Measurements from ENCODE around the gene SH3BGR.

DNA sequence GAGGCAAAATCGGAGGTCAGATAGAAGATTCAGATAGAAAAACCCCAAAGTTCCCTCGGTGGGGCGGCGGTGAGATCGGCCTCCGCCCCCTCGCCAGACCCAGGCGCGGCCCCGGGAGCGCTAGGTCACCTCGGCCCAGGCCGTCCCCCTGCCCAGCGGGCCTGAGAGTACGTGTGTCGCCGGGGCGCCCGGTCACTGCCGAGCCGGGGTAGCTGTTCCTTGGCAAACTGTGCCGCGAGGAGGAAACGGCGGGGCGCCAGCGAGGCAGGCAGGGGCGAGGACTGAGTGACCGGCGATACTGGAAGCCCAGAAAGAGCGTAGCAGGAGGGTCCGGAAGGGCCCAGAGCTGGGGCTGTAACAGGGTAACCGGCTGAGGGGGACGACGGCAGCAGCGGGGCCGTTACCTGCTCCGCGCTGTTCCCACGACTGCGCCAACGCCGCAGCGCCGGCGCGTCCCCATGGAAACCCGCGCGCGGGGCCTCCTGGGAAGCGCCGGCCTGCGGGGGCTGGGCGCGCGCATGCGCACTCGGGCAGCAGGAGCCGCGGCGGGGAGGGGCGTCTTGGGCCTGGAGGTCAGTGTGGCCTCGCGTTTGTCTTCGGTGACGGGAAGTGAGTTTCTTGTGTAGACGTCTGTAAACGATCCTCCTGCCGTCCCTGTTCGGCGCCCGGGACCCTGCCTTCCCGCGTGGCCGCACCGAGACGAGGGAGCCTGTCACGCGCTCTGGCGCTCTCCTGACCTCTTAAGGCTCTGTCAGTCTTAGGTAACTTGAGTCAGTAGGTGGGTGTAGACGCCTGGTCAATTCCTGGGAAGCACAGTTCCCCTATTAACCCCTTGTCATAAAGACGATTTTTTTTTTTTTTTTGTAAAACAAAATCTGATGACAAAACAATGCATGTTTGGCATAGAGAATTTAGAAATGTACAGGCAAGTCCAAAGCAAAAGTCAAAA lies 6.2 kb upstream of the SH3BGR start, which contains the start of gene LCA5L:
- TF ChIP-seq CTCF (IDR thresholded peaks at IDR 0.05; ENCODE audit: low read depth, low read length, missing input control) (no peak), JUND (IDR thresholded peaks at IDR 0.05) (no peak), RAD21 (IDR thresholded peaks at IDR 0.05) (no peak), TAF1 (conservative IDR thresholded peaks at IDR 0.05) (no peak), GABPA (IDR thresholded peaks at IDR 0.05 in 1 of 2, conservative IDR thresholded peaks at IDR 0.05 in 1 of 2) (no peak)
- TF ChIP-seq, protein P1, sequence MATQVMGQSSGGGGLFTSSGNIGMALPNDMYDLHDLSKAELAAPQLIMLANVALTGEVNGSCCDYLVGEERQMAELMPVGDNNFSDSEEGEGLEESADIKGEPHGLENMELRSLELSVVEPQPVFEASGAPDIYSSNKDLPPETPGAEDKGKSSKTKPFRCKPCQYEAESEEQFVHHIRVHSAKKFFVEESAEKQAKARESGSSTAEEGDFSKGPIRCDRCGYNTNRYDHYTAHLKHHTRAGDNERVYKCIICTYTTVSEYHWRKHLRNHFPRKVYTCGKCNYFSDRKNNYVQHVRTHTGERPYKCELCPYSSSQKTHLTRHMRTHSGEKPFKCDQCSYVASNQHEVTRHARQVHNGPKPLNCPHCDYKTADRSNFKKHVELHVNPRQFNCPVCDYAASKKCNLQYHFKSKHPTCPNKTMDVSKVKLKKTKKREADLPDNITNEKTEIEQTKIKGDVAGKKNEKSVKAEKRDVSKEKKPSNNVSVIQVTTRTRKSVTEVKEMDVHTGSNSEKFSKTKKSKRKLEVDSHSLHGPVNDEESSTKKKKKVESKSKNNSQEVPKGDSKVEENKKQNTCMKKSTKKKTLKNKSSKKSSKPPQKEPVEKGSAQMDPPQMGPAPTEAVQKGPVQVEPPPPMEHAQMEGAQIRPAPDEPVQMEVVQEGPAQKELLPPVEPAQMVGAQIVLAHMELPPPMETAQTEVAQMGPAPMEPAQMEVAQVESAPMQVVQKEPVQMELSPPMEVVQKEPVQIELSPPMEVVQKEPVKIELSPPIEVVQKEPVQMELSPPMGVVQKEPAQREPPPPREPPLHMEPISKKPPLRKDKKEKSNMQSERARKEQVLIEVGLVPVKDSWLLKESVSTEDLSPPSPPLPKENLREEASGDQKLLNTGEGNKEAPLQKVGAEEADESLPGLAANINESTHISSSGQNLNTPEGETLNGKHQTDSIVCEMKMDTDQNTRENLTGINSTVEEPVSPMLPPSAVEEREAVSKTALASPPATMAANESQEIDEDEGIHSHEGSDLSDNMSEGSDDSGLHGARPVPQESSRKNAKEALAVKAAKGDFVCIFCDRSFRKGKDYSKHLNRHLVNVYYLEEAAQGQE (IDR thresholded peaks at IDR 0.05), result peak; percentile 8
- TF ChIP-seq, protein P2, sequence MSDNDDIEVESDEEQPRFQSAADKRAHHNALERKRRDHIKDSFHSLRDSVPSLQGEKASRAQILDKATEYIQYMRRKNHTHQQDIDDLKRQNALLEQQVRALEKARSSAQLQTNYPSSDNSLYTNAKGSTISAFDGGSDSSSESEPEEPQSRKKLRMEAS (IDR thresholded peaks at IDR 0.05), result peak; percentile 42

All from liver (tissue), 3 donors.